HG03558 (cell line): ENCODE data around the gene MAP3K2.

Experiments used
- ATAC-seq: cut with Tn5 transposase; IDR thresholded peaks from one replicate; pipeline ENCODE4 v1.9.1; 2021; ENCODE audit warnings: moderate number of reproducible peaks; ENCODE audit not compliant: unreplicated experiment; ENCODE audit errors: extremely low read depth

Gene MAP3K2

GRCh38 chr2:127386764-127387654 is 766 bp downstream of the MAP3K2 start:
- peak; percentile 34 for ATAC-seq

- ATAC-seq = no peak
Observed at GRCh38 chr2:127386246-127386645, 1.5 kb downstream of the MAP3K2 start.

GRCh38 chr2:127384529-127384928 is 3.2 kb downstream of the MAP3K2 start:
- ATAC-seq = no peak

DNA sequence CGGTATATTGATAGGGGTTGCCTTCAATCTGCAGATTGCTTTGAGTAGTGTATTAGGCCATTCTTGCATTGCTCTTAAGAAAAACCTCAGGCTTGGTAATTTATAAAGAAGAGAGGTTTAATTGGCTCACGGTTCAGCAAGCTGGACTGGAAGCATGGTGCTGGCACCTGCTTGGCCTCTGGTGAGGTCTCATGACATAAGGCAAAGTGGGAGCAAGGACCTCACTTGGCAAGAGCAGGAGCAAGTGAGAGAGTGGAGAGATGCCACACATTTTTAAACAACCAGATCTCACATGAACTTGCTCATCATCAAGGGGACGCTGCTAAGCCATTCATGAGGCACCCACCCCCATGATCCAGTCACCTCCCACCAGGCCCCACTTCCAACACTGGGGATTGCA is 4.9 kb downstream of the MAP3K2 start:
- ATAC-seq = no peak

DNA sequence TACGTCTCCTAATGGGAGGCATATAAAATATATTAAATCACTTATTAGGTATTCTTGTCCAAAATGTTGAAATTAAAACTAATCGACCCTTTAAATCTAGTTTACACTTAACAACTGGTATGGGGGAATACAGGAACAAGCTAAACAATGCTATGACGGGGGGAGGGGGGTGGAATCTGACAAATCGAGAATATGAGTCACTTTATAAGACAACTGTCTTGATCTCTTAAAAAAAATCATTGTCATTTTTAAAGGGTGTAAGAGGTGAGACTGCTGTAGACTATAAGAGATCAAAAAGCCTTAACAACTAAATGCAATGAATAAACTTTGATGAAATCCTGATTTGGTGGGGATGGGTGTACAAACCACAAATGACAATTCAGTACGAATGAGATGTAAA is 6.0 kb downstream of the MAP3K2 start:
- no peak for ATAC-seq

GRCh38 chr2:127379712-127380355 is 7.9 kb downstream of the MAP3K2 start:
- peak; percentile 45 for ATAC-seq

- ATAC-seq = no peak
Observed at GRCh38 chr2:127378720-127379119, 9.1 kb downstream of the MAP3K2 start.

DNA sequence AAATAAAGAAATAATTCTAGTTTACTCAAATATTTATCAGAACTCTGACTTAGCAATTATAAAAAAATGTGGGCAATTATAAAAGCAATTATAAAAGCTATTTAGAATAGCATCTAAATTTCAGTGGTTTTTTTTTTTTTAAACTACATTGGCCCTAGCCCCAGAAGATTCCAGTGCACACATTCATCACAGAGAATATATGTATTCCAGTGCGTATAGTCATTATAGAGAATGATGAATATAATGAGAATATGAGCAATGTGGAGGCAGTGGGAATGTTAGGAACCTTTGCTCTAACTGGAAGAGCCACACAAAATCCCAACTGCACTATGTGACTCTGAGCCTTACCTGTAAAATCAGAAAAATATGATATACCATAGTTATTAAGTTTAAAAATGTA is 10.5 kb downstream of the MAP3K2 start:
- ATAC-seq = no peak

- no peak for ATAC-seq
Observed at GRCh38 chr2:127376257-127376656, 11.5 kb downstream of the MAP3K2 start.

GRCh38 chr2:127373362-127374083 is 14.3 kb downstream of the MAP3K2 start:
- no peak for ATAC-seq

- no peak for ATAC-seq
Observed at GRCh38 chr2:127371037-127371436, 16.7 kb downstream of the MAP3K2 start.

- ATAC-seq = no peak
Observed at GRCh38 chr2:127370010-127370409, 17.8 kb downstream of the MAP3K2 start.

- no peak for ATAC-seq
Observed at GRCh38 chr2:127365211-127365643, 22.5 kb downstream of the MAP3K2 start.

- no peak for ATAC-seq
Observed at GRCh38 chr2:127362971-127363370, 24.8 kb downstream of the MAP3K2 start.

DNA sequence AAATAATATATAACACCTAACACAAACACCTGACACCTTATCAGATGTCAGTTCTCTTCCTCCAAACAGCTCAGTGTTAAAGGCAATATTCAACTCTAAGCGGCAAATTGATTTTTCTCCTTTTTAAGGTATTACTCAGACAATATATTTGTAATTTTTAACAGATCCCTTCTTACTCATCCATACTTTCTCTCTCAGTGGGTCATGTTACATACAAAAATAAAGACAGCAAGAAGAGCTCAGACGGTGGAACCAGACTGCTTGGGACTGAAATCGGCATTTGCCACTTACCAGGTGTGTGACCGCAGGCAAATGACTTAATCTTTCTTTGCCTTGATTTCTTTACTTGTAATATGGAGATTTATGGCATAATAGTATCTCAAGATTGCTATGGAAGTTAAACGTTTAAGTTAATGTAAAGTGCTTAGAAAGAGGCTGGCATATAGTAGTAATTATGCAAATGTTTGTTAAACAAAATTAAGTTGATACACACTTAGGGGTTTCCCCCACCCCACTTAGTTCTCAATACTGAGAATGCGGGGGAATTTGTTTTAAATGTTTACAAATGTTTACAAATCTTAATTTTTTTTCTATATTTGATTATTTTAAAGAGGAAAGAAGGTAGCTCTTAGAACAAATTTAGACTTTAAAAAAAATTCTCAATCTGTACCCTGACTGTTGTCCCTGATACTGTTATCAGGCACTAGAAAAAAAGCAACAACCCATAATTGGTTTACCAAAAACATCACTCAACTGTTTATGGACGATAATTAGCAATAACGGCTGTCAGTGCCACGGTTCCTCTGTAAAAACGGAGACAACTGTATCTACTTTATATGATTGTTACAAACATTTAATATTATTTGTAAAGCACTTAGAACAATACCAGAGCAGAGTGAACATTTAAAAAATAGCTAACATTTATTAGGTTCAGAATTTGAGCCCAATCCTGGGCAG is 25.6 kb downstream of the MAP3K2 start:
- no peak for ATAC-seq

DNA sequence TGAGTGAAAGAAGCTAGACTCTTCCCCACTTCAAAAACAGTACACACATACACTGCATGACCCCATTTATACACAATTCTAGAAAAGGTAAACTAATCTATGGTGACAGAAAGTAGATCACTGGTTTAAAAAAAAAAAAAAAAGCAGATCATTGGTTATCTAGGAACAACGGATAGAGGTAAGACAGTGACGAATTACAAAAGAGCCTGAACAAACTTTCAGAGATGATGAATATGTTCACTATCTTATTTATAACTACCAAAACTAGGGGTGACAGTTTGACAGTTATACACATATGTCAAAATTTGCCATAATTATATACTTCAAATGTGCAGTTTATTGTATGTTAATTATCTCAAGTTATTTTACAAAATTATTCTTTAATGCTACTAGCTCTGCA is 27.5 kb downstream of the MAP3K2 start:
- no peak for ATAC-seq

GRCh38 chr2:127359520-127359919 is 28.3 kb downstream of the MAP3K2 start:
- ATAC-seq = no peak

- no peak for ATAC-seq
Observed at GRCh38 chr2:127358971-127359370, 28.8 kb downstream of the MAP3K2 start.

DNA sequence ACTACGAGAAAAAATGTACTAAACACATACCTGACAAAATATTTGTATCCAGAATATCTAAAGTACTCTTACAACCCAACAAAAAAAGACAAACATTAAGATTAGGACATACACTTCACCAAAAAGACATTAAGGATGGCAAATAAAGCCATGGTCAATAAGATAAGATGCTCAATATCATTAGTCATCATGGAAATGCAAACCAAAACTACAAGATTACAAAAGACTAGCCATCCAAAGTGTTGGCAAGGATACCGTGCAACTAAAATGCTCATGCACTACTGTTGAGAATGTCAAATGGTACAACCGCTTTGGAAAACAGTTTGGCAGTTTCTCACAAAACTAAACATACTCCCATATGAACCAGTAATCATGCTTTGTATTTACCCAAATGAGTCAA is 29.7 kb downstream of the MAP3K2 start:
- ATAC-seq = no peak

DNA sequence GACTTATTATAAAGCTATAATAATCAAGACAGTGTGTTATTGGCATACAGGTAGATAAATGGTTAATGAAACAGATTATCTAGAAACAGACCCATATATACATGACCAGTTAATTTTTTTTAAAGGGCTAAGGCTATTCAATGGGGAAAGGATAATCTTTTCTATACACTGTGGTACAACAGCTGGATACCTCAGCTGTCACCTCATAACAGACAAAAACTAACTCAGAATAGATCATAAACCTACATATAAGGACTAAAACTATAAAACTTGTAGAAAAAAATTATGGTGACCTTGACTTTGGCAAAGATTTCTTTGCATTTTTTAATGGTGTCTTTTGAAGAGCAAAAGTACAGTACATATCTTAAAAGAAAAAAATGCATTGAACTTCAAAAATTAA is 30.2 kb downstream of the MAP3K2 start:
- ATAC-seq = no peak
